ENCODE measurements around the gene SRF. TPM values are rescaled to one million over a fixed set of nuclear protein-coding genes. Genes with fewer than 3 reads are reported as not detected.

Gene SRF
- total RNA-seq, 1 donor from 2014 or later: 81.2 TPM

GRCh38 chr6:43231053-43231452 is 60.0 kb downstream of the SRF start:
- intact Hi-C loops (cut with DNase I): no loop called here
- DNase-seq (ENCODE audit: low spot score): no peak

Other genes starting within 250 kb of the SRF start
- gene CNPY3, start 241.8 kb upstream of the SRF start, total RNA-seq: 19.8 TPM
- gene GNMT, start 210.5 kb upstream of the SRF start, total RNA-seq: 0.30 TPM
- 14.6 TPM for gene PEX6, start 192.1 kb upstream of the SRF start, total RNA-seq
- gene PPP2R5D, start 186.7 kb upstream of the SRF start, total RNA-seq: 25.3 TPM
- 33.8 TPM for gene MEA1, start 157.3 kb upstream of the SRF start, total RNA-seq
- gene KLHDC3, start 157.0 kb upstream of the SRF start, total RNA-seq: 74.9 TPM
- gene RRP36, start 149.6 kb upstream of the SRF start, total RNA-seq: 26.4 TPM
- gene CUL7, start 117.4 kb upstream of the SRF start, total RNA-seq: 11.0 TPM
- gene MRPL2, start 111.8 kb upstream of the SRF start, total RNA-seq: 76.4 TPM
- 31.1 TPM for gene KLC4, start 111.6 kb upstream of the SRF start, total RNA-seq
- gene PTK7, start 95.0 kb upstream of the SRF start, total RNA-seq: 2.7 TPM
- 15.6 TPM for gene CUL9, start 10.9 kb downstream of the SRF start, total RNA-seq
- gene DNPH1, start 58.2 kb downstream of the SRF start, total RNA-seq: 23.2 TPM
- gene TTBK1, start 72.2 kb downstream of the SRF start, total RNA-seq: 0.35 TPM
- gene SLC22A7, start 127.0 kb downstream of the SRF start, total RNA-seq: not detected
- gene CRIP3, start 137.6 kb downstream of the SRF start, total RNA-seq: 11.2 TPM
- gene ZNF318, start 198.4 kb downstream of the SRF start, total RNA-seq: 13.8 TPM